ENCODE results near the gene PSME1.

Gene PSME1

DNA sequence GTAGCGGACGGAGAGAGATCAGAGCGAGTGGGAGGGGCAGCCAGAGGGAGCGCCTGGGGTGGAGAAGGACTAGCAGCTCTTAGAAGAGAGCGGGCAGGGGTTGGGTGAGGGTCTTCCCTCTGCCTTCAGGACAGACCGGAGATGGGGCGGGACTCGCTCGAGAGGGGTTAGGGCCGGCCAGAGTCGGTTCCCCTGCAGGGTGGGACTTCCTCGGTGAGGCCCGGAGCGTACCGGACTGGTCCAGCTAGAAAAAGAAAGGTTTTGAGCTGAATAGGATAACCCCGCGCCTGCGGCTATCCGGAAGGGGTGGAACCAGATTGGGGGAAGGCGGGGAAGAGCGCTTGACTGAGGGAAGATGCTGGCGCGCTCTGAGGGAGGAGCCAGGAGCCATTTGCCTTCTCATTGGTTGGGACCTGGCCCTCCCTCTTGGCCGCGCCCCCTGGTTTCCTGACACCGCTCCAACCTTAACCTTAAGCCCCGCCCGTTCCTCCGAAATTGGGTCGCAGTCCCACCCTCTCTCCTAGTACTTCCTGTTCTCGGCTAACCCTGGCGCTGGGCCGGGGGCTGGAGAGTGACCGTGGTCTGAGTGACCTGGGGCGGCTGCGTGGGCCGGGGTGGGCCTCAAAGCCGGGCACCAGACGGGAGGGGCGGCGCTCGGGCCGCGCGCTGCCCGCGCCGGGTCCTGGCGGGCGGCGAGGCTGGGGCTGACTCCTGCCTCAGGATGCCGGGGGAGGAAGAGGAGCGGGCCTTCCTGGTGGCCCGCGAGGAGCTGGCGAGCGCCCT lies 11.2 kb downstream of the PSME1 start, which contains the start of gene RNF31:
Gene RNF31 (plus strand): TSS at position 521 of the 783 bp plus-strand sequence. CDS start 201 bp downstream, at position 722.
- peak; percentile 92 to 97 for DNase-seq (ENCODE audit: low read depth in 2 of 2)

DNA sequence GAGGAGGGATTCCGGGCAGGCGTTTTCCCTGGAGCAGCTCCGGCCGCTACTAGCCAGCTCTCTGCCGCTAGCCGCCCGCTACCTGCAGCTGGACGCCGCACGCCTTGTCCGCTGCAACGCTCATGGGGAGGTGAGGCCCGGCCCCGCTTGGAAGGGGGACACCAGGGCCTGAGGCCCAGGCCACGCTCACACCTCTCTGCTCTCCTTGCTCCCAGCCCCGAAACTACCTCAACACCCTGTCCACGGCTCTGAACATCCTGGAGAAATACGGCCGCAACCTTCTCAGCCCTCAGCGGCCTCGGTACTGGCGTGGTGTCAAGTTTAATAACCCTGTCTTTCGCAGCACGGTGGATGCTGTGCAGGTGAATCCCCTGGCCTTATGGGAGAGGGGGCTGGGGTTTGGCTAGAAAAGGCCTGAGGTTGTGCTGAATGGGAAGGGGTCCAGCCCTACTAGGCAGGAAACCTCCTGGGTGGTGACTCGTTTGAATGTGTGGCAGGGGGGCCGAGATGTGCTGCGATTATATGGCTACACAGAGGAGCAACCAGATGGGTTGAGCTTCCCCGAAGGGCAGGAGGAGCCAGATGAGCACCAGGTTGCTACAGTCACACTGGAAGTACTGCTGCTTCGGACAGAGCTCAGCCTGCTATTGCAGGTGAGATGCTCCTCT lies 11.9 kb downstream of the PSME1 start:
- no peak for DNase-seq (ENCODE audit: low read depth in 2 of 2)

DNA sequence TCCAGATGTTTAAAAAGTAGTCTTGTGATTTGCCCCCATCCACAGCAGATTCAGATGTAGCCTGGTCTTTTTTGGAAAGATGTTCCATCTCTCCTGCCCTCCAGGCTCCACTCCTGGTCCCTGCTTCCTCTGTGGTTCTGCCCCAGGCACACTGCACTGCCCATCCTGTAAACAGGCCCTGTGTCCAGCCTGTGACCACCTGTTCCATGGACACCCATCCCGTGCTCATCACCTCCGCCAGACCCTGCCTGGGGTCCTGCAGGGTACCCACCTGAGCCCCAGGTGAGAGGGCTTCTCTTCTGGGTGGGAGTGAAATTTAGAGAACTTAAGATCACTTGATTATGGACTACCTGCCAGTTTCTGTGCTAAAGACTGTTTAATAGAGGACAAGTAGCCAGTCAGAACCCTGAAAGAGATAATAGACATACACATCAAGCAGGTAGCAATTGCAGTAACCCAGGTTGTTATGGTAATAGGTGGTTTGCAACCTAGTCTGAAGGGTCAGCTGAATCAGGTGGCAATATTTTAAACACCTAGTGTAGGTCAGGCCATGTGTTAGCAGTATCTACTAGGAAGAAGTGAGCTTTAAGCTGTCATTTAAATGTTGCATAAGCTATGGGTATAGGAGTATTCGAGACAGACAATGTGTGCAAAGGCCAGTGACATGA lies 13.4 kb downstream of the PSME1 start:
- DNase-seq (ENCODE audit: low read depth in 2 of 2), result no peak

DNA sequence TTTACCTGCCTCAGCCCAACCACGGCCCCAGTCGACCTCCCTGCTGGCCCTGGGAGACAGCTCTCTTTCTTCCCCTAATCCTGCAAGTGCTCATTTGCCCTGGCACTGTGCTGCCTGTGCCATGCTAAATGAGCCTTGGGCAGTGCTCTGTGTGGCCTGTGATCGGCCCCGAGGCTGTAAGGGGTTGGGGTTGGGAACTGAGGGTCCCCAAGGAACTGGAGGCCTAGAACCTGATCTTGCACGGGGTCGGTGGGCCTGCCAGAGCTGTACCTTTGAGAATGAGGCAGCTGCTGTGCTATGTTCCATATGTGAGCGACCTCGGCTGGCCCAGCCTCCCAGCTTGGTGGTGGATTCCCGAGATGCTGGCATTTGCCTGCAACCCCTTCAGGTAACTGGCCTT lies 14.1 kb downstream of the PSME1 start:
- no peak for DNase-seq (ENCODE audit: low read depth in 2 of 2)

DNA sequence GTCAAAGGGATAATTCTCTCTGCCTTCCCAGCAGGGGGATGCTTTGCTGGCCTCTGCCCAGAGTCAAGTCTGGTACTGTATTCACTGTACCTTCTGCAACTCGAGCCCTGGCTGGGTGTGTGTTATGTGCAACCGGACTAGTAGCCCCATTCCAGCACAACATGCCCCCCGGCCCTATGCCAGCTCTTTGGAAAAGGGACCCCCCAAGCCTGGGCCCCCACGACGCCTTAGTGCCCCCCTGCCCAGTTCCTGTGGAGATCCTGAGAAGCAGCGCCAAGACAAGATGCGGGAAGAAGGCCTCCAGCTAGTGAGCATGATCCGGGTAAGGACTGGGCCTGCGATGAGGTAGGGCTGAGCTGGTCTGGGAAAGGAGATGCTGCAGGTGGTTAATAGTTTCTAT lies 14.6 kb downstream of the PSME1 start:
- DNase-seq (ENCODE audit: low read depth in 2 of 2), result no peak

DNA sequence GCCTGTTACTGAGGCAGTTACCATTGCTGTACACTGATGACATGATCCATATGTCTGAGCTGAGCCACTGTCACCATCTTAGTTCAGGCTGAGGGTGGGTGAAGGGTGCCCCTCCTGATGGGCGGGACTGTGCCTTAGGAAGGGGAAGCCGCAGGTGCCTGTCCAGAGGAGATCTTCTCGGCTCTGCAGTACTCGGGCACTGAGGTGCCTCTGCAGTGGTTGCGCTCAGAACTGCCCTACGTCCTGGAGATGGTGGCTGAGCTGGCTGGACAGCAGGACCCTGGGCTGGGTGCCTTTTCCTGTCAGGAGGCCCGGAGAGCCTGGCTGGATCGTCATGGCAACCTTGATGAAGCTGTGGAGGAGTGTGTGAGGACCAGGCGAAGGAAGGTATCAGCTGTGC lies 15.0 kb downstream of the PSME1 start:
- DNase-seq (ENCODE audit: low read depth in 2 of 2), result no peak

DNA sequence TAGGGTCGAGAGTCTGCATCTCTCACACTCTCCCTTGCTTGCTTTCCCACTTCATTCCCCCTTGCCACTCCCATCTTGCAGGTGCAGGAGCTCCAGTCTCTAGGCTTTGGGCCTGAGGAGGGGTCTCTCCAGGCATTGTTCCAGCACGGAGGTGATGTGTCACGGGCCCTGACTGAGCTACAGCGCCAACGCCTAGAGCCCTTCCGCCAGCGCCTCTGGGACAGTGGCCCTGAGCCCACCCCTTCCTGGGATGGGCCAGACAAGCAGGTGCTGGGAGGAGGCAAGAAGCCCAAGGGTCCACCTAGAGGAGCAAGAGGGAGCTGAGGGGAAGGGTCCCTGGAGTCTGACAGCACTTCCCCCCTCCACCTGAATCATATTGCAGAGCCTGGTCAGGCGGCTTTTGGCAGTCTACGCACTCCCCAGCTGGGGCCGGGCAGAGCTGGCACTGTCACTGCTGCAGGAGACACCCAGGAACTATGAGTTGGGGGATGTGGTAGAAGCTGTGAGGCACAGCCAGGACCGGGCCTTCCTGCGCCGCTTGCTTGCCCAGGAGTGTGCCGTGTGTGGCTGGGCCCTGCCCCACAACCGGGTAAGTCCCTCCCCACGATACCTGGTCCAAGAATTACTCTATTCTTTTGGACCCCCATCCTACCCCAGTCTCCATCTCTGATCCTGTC lies 15.5 kb downstream of the PSME1 start:
- no peak for DNase-seq (ENCODE audit: low read depth in 2 of 2)

DNA sequence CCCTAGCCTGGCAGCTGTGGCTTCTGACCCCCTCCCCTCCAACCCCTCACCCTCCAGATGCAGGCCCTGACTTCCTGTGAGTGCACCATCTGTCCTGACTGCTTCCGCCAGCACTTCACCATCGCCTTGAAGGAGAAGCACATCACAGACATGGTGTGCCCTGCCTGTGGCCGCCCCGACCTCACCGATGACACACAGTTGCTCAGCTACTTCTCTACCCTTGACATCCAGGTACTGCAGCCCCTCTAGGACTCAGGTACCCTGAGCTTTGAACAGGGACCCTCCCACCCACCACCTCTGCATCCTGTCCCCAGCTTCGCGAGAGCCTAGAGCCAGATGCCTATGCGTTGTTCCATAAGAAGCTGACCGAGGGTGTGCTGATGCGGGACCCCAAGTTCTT lies 19.1 kb downstream of the PSME1 start:
- DNase-seq (ENCODE audit: low read depth in 2 of 2), result no peak

DNA sequence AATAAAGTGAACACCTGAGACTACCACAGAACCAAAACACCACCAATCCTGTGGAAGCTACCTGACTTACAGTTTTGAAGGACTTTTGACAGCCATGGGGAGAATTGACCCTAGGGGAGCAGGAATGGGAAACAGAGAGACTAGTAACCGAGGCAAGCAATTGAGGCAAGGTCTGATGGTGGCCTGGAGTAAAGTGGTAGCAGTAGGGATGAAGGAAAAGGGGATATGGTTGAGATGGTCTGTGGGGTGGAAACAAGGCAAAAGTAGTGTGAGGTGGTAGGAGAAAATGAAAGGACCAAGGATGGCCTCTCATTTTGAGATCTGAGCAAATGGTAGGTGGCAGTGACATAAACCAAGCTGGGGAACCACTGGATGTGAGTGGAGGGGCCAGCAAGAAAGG lies 20.8 kb downstream of the PSME1 start:
- no peak for DNase-seq (ENCODE audit: low read depth in 2 of 2)

DNA sequence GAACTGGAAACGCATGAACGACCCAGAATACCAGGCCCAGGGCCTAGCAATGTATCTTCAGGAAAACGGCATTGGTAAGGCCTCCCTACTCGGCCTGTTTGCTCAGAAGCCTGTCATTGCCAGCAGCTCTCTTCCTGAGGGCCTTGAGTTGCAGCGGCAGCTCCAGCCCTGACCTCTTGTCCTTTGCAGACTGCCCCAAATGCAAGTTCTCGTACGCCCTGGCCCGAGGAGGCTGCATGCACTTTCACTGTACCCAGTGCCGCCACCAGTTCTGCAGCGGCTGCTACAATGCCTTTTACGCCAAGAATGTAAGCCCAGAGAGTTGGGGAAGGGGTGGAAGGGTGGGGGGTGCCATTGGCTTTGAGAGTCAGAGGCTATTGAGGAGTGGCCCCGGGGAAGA lies 21.3 kb downstream of the PSME1 start:
- DNase-seq (ENCODE audit: low read depth in 2 of 2), result no peak

DNA sequence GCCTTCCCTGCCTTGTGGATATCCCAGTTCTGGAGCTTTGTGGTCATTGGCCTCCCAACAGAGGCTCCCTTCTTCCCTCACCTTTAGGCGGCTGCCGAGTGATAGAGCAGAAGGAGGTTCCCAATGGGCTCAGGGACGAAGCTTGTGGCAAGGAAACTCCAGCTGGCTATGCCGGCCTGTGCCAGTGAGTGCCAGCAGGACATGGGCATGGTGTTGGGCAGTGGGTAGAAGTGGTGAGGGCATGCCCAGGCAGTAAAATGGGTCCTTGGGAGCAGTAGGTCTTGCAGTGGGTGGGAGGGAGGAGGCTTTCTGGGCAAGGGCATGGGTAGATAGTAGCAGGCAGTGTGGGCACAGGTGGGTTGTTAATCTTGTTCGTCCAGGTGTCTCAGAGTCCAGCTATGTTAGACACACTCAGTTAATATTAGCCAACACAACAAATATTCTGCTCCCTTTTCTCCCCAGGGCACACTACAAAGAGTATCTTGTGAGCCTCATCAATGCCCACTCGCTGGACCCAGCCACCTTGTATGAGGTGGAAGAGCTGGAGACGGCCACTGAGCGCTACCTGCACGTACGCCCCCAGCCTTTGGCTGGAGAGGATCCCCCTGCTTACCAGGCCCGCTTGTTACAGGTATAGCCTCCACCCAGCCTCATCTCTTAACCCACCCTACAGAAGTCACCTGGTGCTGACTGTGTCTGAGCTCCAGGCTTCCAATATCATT lies 23.9 kb downstream of the PSME1 start:
- no peak for DNase-seq (ENCODE audit: low read depth in 2 of 2)

DNA sequence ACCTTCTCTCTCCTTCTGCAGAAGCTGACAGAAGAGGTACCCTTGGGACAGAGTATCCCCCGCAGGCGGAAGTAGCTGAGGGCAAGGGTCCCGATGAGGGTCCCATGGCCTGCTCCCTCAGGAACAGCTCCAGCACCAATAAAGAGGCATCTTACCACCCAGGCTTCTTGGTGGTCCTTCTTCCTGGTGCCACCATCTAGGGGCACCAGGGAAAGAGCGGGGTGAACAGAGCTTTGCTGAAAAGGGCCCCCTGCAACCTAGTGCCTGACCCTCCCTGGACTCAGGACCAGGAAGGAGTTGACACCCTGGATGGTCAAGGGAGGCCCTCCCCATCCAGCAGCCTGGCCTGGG lies 24.5 kb downstream of the PSME1 start:
- DNase-seq (ENCODE audit: low read depth in 2 of 2), result no peak

DNA sequence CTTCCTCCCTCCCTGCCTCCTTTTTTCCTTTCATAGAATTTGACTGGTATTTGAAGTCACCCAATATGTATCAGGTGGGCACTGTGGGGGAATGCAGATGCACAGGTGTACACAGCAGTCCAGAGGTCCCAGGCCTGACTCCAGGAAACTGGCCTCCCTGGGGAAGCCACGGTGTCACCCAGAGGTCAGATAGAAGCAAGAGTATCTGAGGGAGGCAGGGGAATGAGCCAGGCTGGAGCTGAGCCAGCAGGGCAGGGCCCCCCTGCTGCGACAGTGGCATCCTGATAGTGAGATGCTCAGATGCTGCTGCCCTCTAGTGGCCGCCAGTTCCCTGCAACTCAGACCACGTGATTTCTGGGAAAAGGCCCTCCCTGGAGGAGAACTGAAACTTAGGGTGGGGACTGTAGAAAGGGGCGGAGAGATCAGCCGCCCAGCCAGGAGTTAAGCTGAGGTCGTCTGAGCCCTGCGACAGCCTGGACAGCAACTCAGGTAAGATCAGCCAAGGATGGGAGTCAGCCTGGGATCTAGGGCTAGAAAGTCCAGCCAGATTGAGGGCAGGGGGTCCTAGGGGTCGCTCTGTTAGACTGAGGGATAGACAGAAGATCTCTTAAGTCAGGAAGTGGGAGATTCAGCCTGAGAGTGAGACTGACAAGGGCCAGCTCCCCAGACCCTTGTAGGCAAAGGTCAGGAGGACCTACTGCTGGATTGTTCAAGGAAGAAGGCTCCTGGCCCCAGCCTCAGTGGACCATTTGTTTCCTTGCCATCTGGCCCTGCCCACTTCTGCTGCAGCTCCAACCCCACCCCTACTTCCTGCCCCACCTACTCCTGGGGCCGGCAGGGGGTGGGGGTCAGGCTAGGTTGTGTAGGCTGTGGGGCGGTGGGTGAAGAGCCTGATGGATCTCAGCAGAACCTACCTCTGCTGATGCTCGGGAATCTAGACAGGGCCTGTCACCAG lies 25.1 kb downstream of the PSME1 start, which contains the start of gene IRF9:
Gene IRF9 (plus strand): TSS at position 416 of the 955 bp plus-strand sequence. CDS start 880 bp downstream, outside the sequence.
- peak; percentile 90 to 92 for DNase-seq (ENCODE audit: low read depth in 2 of 2)

DNA sequence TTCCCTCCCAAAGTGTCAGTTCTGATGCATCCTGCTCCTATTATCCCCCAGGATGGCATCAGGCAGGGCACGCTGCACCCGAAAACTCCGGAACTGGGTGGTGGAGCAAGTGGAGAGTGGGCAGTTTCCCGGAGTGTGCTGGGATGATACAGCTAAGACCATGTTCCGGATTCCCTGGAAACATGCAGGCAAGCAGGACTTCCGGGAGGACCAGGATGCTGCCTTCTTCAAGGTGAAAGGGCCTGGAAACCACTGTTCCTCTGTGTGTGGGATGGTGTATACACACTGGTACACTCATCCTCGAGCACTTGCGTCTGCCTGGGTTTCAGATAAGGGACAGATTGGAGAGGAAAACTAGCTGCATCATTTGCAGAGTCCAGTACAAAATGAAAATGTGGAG lies 26.1 kb downstream of the PSME1 start:
- DNase-seq (ENCODE audit: low read depth in 2 of 2), result no peak

DNA sequence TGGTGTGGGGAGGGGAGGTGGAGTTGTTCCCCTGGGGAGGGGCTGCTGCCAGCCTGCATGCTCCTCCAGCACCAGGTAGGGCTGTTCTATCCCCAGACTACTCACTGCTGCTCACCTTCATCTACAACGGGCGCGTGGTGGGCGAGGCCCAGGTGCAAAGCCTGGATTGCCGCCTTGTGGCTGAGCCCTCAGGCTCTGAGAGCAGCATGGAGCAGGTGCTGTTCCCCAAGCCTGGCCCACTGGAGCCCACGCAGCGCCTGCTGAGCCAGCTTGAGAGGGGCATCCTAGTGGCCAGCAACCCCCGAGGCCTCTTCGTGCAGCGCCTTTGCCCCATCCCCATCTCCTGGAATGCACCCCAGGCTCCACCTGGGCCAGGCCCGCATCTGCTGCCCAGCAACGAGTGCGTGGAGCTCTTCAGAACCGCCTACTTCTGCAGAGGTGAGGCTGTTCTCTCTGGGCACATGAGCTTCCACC lies 28.6 kb downstream of the PSME1 start:
- no peak for DNase-seq (ENCODE audit: low read depth in 2 of 2)

DNA sequence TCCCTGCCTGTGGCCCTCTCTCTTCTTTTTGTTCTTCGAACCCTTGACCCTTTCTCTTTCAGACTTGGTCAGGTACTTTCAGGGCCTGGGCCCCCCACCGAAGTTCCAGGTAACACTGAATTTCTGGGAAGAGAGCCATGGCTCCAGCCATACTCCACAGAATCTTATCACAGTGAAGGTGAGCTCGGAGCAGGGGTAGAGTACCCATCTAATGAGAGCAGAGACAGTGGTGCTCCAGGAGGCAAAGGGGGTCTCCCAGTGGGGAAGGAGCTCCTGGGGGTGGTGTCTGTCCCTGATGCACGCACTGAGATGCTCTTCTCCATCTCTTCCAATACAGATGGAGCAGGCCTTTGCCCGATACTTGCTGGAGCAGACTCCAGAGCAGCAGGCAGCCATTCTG lies 29.8 kb downstream of the PSME1 start:
- DNase-seq (ENCODE audit: low read depth in 2 of 2), result no peak

DNA sequence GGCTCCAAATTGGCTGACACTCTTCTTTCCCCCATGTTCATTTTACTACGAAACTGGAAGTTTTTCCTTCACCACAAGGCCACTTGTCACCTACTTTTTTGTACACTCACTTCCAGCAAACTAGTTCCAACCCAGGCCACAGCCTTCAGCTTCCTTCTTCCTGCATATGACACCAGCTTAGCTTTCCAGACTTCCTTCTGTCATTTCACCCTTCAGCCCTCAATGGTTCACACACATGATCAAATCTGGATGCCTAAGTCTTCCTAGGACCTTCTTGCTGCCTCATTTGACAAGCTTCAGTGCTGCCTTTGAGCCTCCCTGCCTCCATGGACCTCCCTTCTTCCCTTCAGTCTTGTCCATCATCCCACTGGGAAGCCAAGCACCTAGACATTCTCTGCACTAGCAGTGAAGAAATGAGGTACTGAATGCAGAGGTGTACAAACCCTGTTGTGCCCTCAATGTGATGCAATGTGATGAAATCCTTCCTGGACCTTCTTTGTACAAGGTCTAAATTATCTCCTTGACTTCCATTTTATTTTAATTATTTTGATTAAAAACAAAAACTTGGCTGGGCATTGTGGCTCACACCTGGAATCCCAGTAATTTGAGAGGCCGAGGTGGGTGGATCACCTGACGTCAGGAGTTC lies 31.6 kb downstream of the PSME1 start:
- DNase-seq (ENCODE audit: low read depth in 2 of 2), result no peak

DNA sequence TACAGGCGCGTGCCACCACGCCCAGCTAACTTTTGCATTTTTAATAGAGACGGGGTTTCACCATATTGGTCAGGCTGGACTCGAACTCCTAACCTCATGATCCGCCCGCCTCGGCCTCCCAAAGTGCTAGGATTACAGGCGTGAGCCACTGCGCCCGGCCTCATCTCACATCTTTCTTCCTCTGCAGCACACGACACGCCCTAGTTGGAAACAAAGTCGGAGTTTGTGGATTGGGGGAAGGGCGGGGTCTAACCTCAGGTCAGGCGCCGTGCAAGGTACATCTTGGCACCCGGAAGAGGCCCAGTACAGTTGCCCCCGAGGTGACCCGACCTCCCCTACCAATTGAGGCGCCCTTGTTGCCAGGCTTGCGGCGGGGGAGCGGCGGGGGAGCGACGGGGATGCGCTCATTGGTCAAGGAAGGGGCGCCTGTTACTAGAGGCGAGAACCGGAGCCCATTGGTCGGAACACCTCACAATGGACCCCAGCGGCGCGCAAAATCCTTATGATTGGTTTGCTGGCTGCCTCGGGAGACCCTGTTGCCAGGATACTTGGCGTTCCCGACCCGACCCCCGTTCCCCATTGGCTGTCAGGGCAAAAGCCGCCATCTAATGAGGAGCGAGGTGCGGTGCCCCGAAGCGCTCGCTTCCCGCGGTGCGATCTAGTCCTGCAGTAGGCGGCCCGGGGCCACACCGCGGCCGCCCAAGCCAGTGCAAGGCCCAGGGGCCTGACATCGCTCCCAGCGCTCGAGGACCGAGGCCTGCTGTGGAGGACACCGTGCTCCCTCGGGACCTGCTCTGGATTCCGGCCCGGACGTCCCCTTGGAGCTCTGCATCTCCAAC lies 35.6 kb downstream of the PSME1 start, which contains the start of gene REC8:
Gene REC8 (plus strand): TSS at position 659 of the 839 bp plus-strand sequence. CDS start 473 bp downstream, outside the sequence.
- peak; percentile 41 to 43 for DNase-seq (ENCODE audit: low read depth in 2 of 2)
